ENCODE results near the gene PIGR.

Gene PIGR

GRCh38 chr1:206916000-206916709, 30.1 kb downstream of the PIGR start:
- Mint-ChIP-seq H3K36me3 (ENCODE audit: low read depth) (no peaks in the 10 kb centered on the region), H3K4me3 (no peak overlapping the region), H3K4me1 (ENCODE audit: low read depth) (peaks cover 13% of the 10 kb centered on the region), H3K9me3 (no peaks in the 10 kb centered on the region), H3K27me3 (peaks cover 38% of the 10 kb centered on the region), H3K27ac (no peak overlapping the region)
- intact Hi-C loops (cut with micrococcal nuclease) = loop anchor here (10.0 kb wide), 1 partner anchor 281 kb away; the partner anchor contains the start of gene DYRK3

- Mint-ChIP-seq H3K4me3 (no peak overlapping the region), H3K27ac (no peak overlapping the region), H3K27me3 (peaks cover 46% of the 10 kb centered on the region), H3K4me1 (ENCODE audit: low read depth) (peaks cover 5% of the 10 kb centered on the region), H3K9me3 (no peaks in the 10 kb centered on the region), H3K36me3 (ENCODE audit: low read depth) (no peaks in the 10 kb centered on the region)
- intact Hi-C loops (cut with micrococcal nuclease) = loop anchor here (10.0 kb wide), 1 partner anchor 280 kb away; the partner anchor contains the start of gene DYRK3
Measured at GRCh38 chr1:206915030-206915735, 31.1 kb downstream of the PIGR start.

GRCh38 chr1:206913766-206914537, 32.3 kb downstream of the PIGR start:
- Mint-ChIP-seq H3K9me3 (no peaks in the 10 kb centered on the region), H3K4me1 (ENCODE audit: low read depth) (peaks cover 8% of the 10 kb centered on the region), H3K27ac (no peak overlapping the region), H3K36me3 (ENCODE audit: low read depth) (no peaks in the 10 kb centered on the region), H3K27me3 (peaks cover 56% of the 10 kb centered on the region), H3K4me3 (no peak overlapping the region)
- intact Hi-C loops (cut with micrococcal nuclease) = loop anchor here (2.0 to 10.0 kb wide), 4 partner anchors 49 to 307 kb away; partner anchors contain the start of genes DYRK3 and IL20

- Mint-ChIP-seq H3K27me3 (peaks cover 64% of the 10 kb centered on the region), H3K9me3 (no peaks in the 10 kb centered on the region), H3K4me1 (ENCODE audit: low read depth) (peaks cover 10% of the 10 kb centered on the region), H3K4me3 (no peak overlapping the region), H3K36me3 (ENCODE audit: low read depth) (no peaks in the 10 kb centered on the region), H3K27ac (no peak overlapping the region)
- intact Hi-C loops (cut with micrococcal nuclease) = loop anchor here (1.0 to 10.0 kb wide), 6 partner anchors 48 to 305 kb away; partner anchors contain the start of genes DYRK3 and IL20
Measured at GRCh38 chr1:206912445-206913095, 33.7 kb downstream of the PIGR start.

GRCh38 chr1:206911064-206911663, 35.1 kb downstream of the PIGR start:
- H3K4me1 Mint-ChIP-seq (ENCODE audit: low read depth) = peaks cover 12% of the 10 kb centered on the region
- H3K4me3 Mint-ChIP-seq = no peak overlapping the region
- intact Hi-C loops (cut with micrococcal nuclease) = loop anchor here (2.0 to 10.0 kb wide), 3 partner anchors 176 to 304 kb away; partner anchors contain the start of gene DYRK3
- H3K27me3 Mint-ChIP-seq = peaks cover 71% of the 10 kb centered on the region
- no peak overlapping the region for H3K27ac Mint-ChIP-seq
- H3K9me3 Mint-ChIP-seq = no peaks in the 10 kb centered on the region
- no peaks in the 10 kb centered on the region for H3K36me3 Mint-ChIP-seq (ENCODE audit: low read depth)

GRCh38 chr1:206909883-206910318, 36.4 kb downstream of the PIGR start:
- Mint-ChIP-seq H3K36me3 (ENCODE audit: low read depth) (no peaks in the 10 kb centered on the region), H3K27me3 (peaks cover 71% of the 10 kb centered on the region), H3K27ac (no peak overlapping the region), H3K4me1 (ENCODE audit: low read depth) (peaks cover 25% of the 10 kb centered on the region), H3K4me3 (peak overlapping the region; percentile 63), H3K9me3 (no peaks in the 10 kb centered on the region)
- intact Hi-C loops (cut with micrococcal nuclease) = loop anchor here (2.0 to 10.0 kb wide), 3 partner anchors 175 to 303 kb away; partner anchors contain the start of gene DYRK3

- Mint-ChIP-seq H3K27ac (no peak overlapping the region), H3K27me3 (peaks cover 72% of the 10 kb centered on the region), H3K4me3 (peak overlapping the region; percentile 63), H3K9me3 (no peaks in the 10 kb centered on the region), H3K4me1 (ENCODE audit: low read depth) (peaks cover 25% of the 10 kb centered on the region), H3K36me3 (ENCODE audit: low read depth) (no peaks in the 10 kb centered on the region)
- intact Hi-C loops (cut with micrococcal nuclease) = no loop called here
Measured at GRCh38 chr1:206909161-206909882, 36.9 kb downstream of the PIGR start.

GRCh38 chr1:206908038-206908437, 38.2 kb downstream of the PIGR start:
- H3K27ac Mint-ChIP-seq = no peak overlapping the region
- no peaks in the 10 kb centered on the region for H3K9me3 Mint-ChIP-seq
- intact Hi-C loops (cut with micrococcal nuclease) = no loop called here
- H3K4me1 Mint-ChIP-seq (ENCODE audit: low read depth) = peaks cover 25% of the 10 kb centered on the region
- H3K36me3 Mint-ChIP-seq (ENCODE audit: low read depth) = no peaks in the 10 kb centered on the region
- H3K27me3 Mint-ChIP-seq = peaks cover 64% of the 10 kb centered on the region
- no peak overlapping the region for H3K4me3 Mint-ChIP-seq

GRCh38 chr1:206907304-206907991, 38.8 kb downstream of the PIGR start:
- no peak overlapping the region for H3K4me3 Mint-ChIP-seq
- H3K27ac Mint-ChIP-seq = no peak overlapping the region
- H3K9me3 Mint-ChIP-seq = no peaks in the 10 kb centered on the region
- intact Hi-C loops (cut with micrococcal nuclease) = no loop called here
- H3K4me1 Mint-ChIP-seq (ENCODE audit: low read depth) = peaks cover 20% of the 10 kb centered on the region
- H3K36me3 Mint-ChIP-seq (ENCODE audit: low read depth) = no peaks in the 10 kb centered on the region
- H3K27me3 Mint-ChIP-seq = peaks cover 64% of the 10 kb centered on the region

GRCh38 chr1:206905295-206906164, 40.7 kb downstream of the PIGR start:
- H3K36me3 Mint-ChIP-seq (ENCODE audit: low read depth) = no peaks in the 10 kb centered on the region
- intact Hi-C loops (cut with micrococcal nuclease) = no loop called here

GRCh38 chr1:206904423-206905142, 41.7 kb downstream of the PIGR start:
- H3K27me3 Mint-ChIP-seq = peaks cover 61% of the 10 kb centered on the region
- peaks cover 20% of the 10 kb centered on the region for H3K4me1 Mint-ChIP-seq (ENCODE audit: low read depth)
- H3K27ac Mint-ChIP-seq = no peak overlapping the region
- no peak overlapping the region for H3K4me3 Mint-ChIP-seq
- H3K9me3 Mint-ChIP-seq = no peaks in the 10 kb centered on the region
- intact Hi-C loops (cut with micrococcal nuclease) = no loop called here
- no peaks in the 10 kb centered on the region for H3K36me3 Mint-ChIP-seq (ENCODE audit: low read depth)

More at GRCh38 chr1:206905295-206906164, 40.7 kb downstream of the PIGR start:
- Mint-ChIP-seq H3K27ac (no peak overlapping the region), H3K27me3 (peaks cover 65% of the 10 kb centered on the region), H3K4me3 (no peak overlapping the region), H3K9me3 (no peaks in the 10 kb centered on the region), H3K4me1 (ENCODE audit: low read depth) (peaks cover 20% of the 10 kb centered on the region)
